Brain pericyte (primary cell): ENCODE results near the gene ICAM2.
"Not testable (repeated sequence)": the region's sequence is repeated elsewhere in the genome, so short reads cannot be mapped to it uniquely, and the experiment has no call there.

Experiments
- DNase-seq: peaks from one replicate; pipeline ENCODE4 v3.0.0-alpha.2; 2012; ENCODE audit warnings: low read depth, low spot score

Gene ICAM2

DNA sequence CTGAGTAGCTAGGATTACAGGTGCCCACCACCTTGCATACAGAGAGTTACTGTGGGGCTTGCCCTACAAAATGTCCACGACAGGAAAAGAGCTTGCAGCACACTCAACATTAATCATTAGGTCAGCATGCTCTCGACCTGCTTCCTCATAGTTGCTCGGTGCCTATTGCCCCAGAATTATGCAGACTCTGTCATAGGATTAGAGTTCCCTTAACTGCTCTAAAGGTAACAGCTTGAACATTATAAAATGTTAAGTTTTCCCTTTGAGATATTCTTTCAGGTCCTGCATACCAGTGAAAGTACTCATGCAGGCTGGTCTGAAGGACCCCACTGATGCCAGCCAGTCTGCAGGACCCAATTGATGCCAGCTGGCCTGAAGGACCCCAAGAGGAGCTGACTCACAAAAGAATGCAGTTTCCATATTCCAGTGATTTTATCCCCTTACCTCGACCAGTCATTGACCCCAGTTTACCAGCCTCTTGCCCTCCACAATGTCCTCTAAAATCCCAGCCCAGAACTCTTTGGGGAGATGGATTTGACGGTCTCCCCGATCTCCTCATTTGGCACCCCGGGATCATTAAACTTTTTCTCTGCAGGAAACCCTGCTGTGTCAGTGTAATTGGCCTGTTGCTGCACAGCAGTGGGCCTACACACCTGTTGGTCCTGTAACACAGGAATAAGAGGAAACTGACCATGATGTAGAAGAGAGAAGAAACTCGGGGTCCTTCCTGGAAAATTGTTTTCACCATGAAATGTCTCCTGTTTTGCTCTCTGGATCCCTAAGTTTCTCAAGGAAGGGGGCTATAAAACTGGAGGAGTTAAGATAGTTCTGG lies 10.6 kb downstream of the ICAM2 start:
- DNase-seq = no peak

DNA sequence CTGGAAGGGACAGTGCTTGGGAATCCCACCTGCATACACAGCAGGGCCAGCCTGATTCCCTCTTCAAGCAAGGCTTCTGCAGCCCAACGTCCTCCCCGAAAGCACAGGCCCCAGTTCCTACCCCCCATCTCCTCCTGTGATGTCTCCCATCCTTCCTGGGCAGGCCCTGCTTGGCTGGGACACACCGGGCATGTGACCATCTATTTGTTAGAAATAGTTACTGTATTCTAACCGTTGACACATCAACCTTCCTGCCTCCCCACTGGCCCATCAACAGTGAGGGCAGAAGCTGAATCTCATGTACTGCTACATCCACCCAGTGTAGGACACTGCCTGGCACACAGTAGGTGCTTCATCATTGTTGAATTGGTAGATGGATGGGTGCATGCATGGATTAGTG lies 11.6 kb downstream of the ICAM2 start:
- DNase-seq = no peak

- no peak for DNase-seq
These were observed 12.1 kb downstream of the ICAM2 start for GRCh38 chr17:64008346-64008745.

- DNase-seq = no peak
These were observed 12.6 kb downstream of the ICAM2 start for GRCh38 chr17:64007838-64008282.

DNA sequence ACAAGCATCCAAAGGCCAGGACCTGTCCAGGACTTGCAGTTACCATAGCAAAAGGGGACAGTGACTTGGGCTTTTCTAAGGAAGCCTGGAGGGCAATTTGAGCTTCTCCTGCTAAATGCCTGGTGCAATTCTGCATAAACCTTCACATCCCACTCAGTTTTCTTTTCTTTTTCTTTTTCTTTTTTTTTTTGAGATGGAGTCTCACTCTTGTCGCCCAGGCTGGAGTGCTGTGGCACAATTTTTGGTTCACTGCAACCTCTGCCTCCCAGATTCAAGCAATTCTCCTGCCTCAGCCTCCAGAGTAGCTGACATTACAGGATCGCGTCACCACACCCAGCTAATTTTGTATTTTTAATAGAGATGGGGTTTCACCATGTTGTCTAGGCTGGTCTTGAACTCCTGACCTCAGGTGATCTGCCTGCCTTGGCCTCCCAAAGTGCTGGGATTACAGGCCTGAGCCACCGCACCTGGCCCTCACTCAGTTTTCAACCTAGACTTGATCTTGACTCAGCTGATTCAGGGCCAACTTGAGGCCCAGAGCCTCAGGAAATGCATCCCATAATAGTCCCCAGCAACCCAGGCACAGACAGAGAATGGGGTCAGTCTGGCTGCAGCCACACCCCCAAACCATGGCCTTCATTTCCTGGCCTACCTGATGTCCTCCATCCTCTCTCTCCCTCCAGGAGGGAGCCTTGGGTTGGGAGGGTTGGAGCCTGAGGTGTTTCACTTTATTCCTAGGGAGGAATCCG lies 13.2 kb downstream of the ICAM2 start:
- DNase-seq = not testable (repeated sequence)

- no peak for DNase-seq
These were observed 13.9 kb downstream of the ICAM2 start for GRCh38 chr17:64006361-64007088.

DNA sequence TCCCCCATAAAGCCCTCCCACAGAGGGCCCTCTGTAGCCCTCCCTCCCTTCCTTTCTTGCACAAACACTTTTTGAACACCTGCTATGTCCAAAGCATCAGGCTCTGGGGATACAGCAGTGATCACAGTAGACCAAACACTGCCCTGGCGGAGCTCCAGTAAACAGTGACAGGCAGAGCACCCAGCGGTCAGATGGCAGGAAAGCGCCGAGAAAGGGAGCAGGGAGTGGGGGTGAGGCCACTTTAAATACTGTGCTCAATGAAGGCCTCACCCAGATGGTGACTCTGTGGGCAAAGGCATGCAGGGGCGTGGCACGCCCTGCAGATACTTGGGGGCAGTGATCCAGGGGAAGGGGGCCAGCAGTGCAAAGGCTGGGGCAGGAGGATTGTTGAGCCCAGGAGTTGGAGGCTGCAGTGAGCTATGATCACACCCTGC lies 14.7 kb downstream of the ICAM2 start:
- no peak for DNase-seq

GRCh38 chr17:64004903-64005733 lies 15.3 kb downstream of the ICAM2 start:
- DNase-seq = no peak

- DNase-seq = no peak
These were observed 16.1 kb downstream of the ICAM2 start for GRCh38 chr17:64004218-64004770.

DNA sequence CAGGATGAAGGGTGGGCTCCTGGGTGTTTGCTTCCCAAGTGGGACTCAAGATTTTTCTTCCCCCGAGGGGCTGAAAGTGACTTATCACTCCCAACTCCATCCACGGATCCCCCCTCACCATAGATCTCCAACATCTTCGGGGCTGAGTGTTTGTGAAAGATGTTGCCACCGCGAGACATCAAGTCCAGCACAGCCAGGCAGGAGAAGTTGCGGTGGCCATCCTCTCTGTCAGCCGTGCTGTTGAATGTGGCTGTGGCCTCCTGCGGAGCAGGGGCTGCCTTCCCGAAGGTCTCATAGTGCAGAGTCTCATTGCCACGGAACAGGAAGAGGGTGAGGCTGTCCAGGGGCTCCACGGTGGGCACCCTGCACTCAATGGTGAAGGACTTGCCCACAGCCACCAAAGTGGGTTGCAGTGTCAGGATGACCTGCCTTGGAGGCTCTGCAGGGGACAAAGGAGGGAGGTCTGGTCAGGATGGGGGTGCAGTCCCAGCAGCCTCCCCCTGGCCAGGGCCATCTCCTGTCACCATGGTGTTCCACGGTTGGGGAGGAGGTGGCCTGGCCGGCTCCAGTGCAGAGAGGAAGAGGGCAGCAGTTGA lies 16.8 kb downstream of the ICAM2 start:
- DNase-seq = no peak

GRCh38 chr17:64002658-64003525 lies 17.5 kb downstream of the ICAM2 start:
- no peak for DNase-seq

DNA sequence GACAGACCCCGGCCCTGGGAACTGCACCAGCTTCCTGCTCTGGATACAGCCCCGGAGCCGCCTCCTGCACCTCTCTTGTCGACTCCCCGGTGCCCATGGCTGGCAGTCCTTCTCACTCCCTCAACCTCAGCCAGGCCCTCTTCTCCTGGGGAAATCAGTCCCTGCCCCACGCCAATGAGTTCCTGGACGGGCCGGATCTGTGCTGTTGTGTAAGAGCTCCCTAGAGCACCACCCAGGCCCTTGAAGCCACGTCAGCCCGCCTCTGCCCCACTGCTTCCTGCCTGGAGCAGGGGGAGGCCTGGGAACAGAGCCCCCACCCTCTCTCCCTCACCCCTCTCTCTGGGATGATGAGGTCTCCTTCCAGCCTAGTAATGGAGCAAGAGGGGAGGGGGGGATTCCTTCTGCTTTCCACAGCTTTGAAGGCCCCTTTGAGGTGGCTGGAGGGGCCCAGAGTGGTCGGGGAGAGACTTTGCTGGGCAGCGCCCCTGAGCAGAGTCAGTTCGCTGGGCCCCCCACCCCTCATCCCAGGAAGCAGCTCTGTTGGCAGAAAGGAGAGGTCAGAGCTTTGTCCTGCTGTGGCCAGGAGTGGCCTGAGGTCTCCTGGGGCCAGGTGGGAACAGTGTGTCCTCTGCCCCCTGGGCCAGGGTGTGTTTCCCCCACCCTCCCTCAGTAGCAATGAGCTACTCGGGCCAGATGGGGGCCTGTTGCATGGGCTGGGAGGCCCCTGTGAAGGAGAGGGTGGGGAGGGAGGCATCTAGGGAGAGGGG lies 18.5 kb downstream of the ICAM2 start:
- DNase-seq = no peak

- no peak for DNase-seq
These were observed 19.3 kb downstream of the ICAM2 start for GRCh38 chr17:64001091-64001579.

GRCh38 chr17:63999680-64000531 lies 20.5 kb downstream of the ICAM2 start:
- no peak for DNase-seq

DNA sequence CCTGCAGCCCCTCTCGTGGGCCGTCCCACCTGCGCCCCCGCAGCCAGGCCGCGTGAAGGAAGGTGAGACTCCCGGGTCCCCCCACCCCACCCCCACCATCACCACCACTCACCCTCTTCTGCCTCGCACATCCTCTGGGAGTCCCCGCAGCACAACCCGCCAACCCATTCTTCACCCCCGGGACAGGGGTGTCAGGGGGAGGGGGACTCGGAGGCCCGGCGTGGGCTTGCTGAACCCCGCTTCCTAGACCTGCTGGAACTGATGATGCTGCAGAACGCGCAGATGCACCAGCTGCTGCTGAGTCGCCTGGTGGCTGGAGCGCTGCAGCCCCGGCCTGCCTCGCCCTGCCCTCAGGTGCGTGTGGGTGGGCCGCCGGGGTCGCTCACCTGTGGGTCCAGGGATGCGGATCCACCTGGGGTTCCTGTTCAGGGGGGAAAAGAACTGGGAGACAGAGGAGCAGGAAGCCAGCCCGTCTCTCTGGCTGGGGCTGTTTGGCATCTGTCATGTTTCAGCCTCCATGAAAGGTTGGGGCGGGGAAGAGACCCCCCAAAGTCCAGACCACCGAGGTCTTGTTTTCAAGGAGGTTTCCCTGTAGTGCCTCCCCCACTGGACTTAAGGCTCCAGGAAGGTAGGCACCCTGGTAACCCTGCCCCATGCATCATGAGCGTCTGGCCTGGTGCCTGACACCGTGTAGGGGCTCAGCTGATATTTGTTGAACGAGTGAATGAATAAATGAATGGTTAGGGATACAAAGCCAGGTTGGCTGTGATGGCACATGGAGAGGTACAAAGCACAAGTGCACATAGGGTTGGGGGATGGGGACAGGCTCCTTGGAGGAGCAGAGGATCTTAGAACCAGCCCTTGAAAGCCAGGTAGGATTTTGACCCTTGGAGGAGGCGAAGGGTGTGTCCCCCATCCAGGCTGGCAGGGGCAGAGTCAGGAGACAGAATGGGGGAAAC lies 21.4 kb downstream of the ICAM2 start:
- DNase-seq = no peak

DNA sequence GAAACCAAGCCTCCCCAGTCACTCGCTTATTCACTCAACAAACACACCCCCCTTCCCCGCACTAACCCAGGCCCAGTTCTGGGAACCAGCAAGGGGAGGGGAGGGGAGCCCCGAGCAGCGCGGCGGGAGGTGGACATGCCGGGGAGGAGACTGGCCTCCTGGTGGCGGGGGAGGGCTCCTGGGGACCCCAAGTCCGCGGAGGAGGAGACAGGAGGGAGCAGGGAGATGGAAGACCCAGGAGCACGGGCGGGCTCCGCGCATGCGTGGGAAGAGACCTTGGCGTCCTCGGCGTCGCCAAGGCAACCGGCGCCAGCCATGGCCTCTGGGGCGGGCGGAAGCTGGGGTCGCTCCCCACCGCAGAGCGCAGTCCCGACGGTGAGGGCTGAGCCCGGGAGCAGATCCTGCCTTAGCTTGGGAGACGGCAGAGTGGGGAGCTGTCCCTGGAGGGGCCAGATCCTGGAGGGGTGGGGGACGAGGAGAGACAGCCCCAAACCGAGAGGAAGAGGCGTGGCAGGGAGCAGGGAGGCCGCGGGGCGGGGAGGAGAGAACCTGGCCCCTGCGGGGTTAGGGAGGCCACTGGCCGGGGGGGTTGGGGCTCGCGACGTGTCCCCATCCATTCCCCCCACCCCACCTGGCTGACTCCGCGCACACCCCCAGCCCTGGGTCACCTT lies 22.2 kb downstream of the ICAM2 start, which contains the start of gene PRR29:
TSS of gene PRR29 (plus strand) at position 302 of the 671 bp plus-strand sequence. CDS start at position 316, 14 bp downstream.
- no peak for DNase-seq
